HuH-7 (cell line): ENCODE results near the gene AXIN1.
"Not testable (repeated sequence)": the region's sequence is repeated elsewhere in the genome, so short reads cannot be mapped to it uniquely, and the experiment has no call there.

Experiments
- DNase-seq: peaks from one replicate; pipeline ENCODE4 v3.0.0; 2011; ENCODE audit warnings: low spot score

AXIN1 gene

GRCh38 chr16:352547-353403, at the start of gene AXIN1:
Gene AXIN1 (minus strand): TSS chr16:352723. CDS start chr16:347025, 5,698 bp downstream.
- DNase-seq, result peak; percentile 69

- DNase-seq, result peak; percentile 84
Measured at GRCh38 chr16:401468-402348, 49.2 kb upstream of the AXIN1 start, which contains the start of gene DECR2. Gene DECR2 (plus strand): TSS chr16:401885. CDS start chr16:401964, 79 bp downstream.

DNA sequence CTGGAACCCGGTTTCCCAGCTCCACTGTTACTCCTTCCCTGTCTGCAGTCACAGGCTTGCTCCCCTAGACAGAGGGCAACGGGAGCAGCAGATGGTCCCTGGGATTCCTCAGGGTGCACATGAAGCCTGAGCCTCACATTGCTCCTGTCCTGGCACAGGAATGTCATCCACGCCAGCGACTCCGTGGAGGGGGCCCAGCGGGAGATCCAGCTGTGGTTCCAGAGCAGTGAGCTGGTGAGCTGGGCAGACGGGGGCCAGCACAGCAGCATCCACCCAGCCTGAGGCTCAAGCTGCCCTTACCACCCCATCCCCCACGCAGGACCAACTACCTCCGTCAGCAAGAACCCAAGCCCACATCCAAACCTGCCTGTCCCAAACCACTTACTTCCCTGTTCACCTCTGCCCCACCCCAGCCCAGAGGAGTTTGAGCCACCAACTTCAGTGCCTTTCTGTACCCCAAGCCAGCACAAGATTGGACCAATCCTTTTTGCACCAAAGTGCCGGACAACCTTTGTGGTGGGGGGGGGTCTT, 47.6 kb upstream of the AXIN1 start:
- no peak for DNase-seq

DNA sequence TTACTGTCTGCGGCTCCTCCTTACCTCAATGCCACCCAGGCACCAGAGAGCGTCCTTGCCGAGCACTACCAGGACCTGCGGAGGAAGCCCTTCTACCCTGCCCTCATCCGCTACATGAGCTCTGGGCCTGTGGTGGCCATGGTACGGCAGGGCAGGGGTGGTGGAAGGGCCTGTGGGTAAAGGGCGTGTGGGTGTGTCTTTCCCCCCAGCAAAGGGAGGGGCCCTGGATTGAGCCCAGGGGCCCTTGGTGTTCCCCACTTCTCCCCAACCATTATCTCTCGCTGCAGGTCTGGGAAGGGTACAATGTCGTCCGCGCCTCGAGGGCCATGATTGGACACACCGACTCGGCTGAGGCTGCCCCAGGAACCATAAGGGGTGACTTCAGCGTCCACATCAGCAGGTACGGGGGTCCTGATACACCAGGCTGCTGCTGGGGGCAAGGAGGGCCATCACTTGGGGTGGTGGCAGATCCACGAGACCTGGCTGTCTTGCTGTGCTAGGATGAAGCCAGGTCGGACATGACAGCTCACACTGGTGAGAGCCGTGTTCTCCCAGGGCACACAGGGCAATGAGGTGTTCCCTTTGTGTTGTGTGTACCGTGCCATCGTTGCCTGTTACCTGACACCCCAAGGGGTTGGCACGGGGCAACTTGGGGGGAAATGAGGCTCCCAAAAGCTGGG, 47.0 kb upstream of the AXIN1 start:
- DNase-seq, result no peak

- DNase-seq, result no peak
Measured at GRCh38 chr16:398561-399339, 46.2 kb upstream of the AXIN1 start.

GRCh38 chr16:397736-398332, 45.3 kb upstream of the AXIN1 start:
- peak; percentile 56 for DNase-seq

GRCh38 chr16:397135-397661, 44.7 kb upstream of the AXIN1 start, which contains the start of gene NME4:
Gene NME4 (plus strand): TSS chr16:397199. CDS start chr16:397223, 24 bp downstream.
- no peak for DNase-seq

- DNase-seq, result peak; percentile 63
Measured at GRCh38 chr16:396605-397004, 44.1 kb upstream of the AXIN1 start.

DNA sequence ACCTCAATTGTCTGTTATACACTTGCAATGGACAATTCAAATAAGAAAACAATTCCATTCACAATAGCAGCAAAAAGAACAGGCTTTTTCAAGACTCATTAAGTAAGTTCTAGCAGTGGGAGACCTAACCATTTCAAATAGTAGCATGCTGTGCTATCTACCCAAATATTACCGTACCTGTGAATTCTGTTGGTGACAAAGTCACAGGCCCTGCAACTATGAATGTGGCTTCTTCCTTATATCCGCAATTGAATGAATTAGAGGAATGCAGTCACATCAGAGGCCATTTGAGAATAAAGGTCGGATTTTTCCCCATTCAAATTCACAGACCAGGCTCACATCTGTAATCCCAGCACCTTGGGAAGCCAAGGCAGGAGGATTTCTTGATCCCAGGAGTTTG, 43.7 kb upstream of the AXIN1 start:
- no peak for DNase-seq

DNA sequence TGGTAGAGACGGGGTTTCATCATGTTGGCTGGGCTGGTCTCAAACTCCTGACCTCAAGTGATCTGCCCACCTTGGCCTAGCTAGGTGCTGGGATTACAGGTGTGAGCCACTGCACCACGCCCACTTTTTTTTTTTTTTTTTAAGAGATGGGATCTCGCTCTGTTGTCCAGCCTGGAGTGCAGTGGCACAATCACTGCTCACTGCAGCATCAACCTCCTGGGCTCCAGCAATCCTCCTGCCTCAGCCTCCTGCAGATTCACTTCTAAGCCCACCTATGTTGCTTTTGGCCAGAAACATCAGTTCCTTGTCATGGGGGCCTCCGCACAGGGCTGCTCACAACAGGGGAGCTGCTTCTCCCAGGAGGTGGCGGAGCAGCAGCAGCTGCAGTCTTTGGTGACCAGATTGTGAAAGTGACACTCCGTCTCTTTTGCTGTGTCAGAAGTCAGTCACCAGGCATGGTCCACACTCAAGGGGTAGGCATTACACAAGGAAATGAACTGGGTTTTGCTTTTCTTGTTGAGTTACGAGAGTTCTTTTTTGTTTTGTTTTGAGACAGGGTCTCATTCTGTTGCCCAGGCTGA, 40.0 kb upstream of the AXIN1 start:
- no peak for DNase-seq

DNA sequence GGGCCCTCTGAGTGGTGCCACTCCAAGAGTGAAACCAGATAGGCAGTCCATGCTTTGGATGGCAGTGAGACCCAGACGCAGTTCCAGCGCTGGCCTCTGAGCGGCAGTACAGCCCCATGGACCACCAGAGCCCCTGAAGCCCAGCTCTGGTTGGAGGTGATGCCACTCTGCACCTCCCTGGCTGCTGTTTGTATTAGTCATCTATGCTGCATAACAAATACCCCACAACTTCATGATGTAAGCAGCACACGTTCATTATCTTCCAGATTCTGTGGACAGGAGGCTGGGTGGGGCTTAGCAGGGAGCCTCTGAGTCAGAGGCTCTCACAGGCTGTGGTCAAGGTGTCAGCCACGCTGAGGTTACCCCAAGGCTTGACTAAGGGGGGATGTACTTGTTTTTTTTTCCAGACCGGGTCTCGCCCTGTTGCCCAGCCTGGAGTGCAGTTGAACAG, 39.4 kb upstream of the AXIN1 start:
- DNase-seq, result peak; percentile 55

DNA sequence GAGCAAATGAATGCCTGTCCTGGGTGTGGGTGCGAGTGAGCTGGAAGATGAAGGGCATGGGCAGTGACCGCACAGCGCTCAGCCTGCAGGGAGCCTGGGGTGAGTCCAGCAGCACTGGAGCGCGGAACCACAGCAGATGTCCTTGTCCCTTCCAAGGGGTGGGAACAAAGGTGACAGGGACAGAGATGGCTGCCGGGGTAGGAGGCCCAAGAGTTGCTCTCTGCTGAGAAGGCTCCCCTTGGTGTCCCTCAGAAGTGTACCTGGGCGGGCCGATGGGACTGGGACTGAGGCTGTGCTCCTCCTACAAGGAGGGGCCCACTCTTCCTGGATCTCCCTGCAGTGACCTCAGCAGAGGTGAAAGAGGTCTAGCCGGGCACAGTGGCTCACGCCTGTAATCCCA, 36.8 kb upstream of the AXIN1 start:
- no peak for DNase-seq

DNA sequence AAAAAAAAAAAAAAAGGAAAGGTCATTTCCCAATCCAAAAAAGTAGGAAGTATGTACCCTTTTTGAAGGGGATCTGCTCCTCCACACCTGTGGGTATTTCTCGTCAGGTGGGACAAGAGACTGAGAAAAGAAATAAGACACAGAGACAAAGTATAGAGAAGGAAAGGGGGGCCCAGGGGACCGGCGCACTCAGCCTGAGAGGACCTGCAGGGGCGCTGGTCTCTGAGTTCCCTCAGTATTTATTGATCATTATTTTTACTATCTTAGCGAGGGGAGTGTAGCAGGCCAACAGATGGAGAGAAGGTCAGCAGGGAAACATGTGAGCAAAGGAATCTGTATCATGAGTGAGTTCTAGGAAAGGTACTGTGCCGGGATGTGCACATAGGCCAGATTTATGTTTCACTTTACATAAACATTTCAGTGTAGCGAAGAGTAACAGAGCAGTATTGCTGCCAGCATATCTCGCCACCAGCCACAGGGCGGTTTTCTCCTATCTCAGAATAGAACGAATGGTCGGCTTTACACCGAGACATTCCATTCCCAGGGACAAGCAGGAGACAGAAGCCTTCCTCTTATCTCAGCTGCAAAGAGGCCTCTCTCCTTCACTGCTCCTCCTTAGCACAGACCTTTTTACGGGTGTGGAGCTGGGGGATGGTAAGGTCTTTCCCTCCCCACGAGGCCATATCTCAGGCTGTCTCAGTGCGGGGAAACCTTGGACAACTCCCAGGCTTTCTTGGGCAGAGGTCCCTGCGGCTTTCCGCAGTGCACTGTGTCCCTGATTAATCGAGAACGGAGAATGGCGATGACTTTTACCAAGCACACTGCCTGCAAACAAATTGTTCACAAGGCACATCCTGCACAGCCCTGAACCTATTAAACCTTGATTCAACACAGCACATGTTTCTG, 35.5 kb upstream of the AXIN1 start:
- not testable (repeated sequence) for DNase-seq

- no peak for DNase-seq
Measured at GRCh38 chr16:386641-387156, 34.2 kb upstream of the AXIN1 start.

DNA sequence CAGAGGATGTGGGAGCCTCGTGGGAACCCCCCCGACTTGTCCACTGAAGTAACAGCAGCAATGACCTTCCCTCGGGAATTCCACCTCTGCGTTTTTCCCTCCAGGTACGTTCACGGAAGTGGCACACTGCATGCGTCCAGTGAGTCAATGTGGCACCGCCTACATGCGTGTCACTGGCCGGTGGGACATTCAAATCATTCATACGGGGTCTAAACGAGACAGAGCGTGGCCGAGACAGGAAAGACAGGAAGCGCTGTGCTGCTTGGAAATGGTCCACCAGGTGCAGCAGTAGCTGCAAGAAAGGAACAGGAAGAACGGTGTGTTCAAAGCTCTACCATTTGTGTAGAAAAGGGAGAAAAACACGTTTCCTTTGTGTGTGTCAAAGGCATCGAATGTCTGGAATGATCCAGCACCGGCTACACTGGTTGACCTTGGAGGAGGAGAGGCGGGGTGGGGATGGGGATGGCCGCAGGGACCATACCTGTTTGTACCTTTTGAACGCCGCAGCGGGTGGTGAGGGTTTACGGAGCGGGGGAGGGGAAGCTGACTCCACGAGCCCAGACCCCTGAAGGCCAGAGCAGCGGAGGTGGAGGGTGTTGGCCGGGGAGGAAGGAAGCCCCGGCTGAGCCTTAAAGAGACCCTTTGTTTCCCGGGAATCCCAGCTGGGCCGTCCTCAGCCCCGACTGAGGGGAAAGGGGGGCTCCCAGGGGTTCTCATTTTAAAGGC, 31.0 kb upstream of the AXIN1 start:
- no peak for DNase-seq

DNA sequence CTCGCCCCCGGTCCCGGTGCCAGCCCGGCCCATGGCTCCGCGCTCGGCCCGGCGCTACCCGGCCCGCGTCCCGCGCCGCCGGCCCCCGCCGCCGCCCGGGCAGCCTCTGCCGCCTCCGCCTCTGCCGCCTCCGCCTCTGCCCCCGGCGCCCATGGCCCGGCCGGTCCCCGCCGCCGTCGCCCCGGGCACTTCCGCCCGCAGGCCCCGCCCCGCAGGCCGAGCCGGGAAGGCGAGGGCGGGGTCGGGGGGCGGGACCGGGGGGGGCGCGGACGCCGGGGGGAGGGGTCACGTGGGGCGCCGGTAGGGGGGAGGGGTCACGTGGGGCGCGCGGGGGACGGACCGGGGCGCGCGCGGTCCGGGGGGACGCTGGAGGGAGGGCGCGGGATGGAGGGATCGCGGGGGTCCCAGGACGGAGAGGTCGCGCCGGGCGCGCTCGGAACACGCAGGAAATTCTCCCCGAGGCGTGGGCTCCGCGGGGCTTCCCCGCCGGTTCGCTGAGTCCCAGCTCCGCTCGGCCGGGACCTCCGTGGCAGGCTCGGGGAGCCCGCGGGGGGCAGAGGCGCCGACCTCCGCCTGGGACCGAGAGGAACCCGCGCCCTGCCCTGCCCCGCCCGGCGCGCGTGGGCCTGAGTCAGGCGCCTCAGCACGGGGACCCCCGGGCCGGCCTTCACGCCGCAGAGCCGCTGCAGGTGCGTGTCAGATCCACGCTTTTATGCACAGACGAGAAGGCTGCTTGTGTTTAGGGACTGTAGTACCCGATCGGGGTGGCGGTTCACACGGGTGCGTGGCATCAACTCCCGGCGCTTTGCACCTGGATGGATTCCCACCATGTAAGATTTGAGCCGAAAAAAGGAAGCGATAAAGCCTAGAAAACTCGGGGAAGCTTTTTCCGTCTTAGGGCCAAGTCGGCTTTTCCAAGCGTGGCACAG, 29.5 kb upstream of the AXIN1 start, which contains the start of gene PGAP6:
PGAP6 (minus strand) TSS at position 190 of the 929 bp plus-strand sequence; CDS start at position 33, 157 bp downstream.
- DNase-seq, result peak; percentile 60
